NCI-H1048 (cell line): Measurements from ENCODE around the gene SENP2.
"Not testable (repeated sequence)": the region's sequence is repeated elsewhere in the genome, so short reads cannot be mapped to it uniquely, and the experiment has no call there.

Source experiments
- DNase-seq: peaks from one replicate; lab custom pipeline; 2025; lab: John Stamatoyannopoulos, UW

The SENP2 gene

DNA sequence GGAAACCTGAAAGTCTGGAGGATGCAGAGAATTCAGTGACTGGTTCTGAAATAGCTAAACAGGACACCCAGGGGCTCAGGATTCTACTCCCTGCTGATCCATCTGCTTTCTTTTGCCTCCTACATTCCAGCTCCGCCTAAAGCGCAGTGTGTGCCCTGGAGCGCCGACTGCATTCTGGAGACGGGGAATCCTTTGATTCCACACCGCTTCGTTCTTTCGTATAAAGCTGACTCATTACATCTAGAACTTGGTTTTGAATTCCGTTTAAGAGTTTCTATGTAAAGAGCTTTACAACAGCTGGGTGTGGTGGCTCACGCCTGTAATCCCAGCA, 61.8 kb downstream of the SENP2 start:
- DNase-seq, result no peak

DNA sequence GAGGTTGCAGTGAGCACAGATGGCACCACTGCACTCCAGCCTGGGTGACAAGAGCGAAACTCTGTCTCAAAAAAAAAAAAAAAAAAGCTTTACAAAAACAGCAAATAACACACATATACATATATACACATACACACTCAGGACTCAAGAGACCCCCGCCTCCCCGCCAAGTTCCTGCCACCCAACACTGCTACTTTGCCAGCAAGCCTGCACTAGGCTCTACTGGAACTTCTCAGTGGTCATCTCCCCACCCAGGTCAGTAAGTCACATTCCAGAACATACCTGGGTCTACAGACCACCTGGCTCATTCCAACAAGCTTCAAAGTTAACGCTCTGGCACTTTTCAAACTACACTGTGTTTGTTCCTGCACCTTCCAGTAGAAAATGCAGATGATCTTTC, 62.3 kb downstream of the SENP2 start:
- no peak for DNase-seq

- no peak for DNase-seq
Measured at GRCh38 chr3:185649414-185649813, 63.3 kb downstream of the SENP2 start.

GRCh38 chr3:185651971-185652370, 65.9 kb downstream of the SENP2 start:
- no peak for DNase-seq

DNA sequence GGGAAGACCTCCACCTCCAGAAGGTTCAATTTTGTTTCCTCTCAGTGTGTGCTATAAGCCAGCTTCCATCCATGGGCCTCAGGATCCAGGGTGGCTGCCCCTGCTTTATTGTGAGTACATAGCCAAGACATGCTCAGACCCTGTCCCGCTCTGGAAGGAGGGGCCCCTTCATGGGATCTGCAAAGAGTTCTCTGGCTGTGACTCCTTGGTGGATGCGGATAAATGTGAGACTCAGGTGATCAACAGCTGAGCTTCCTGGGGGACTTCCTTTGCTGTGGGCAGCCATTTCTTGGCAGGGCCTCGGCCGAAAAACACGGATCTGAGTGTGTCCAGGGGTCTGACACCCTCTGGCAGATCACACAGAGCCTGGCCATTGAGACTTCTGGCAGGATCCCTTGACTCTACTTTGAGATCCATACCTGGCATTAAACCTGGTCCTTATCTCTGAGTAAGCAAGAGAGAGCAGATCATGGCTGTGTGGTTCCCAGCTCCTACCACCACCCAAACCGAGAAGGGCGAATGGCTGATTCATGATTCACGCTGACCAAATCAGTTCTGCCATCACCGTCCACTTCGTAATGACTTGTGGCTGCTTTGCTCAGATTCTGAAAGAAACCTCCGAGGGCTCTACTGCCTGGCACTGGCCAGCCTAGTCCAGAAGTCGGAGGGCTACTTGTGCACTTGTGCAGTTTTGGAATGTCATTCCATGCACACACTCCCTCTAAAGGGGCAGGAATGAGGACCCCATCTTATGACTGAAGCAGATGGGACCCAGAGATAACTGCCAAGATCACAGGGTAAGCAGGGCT, 68.1 kb downstream of the SENP2 start:
- no peak for DNase-seq

- no peak for DNase-seq
Measured at GRCh38 chr3:185654758-185655145, 68.7 kb downstream of the SENP2 start.

DNA sequence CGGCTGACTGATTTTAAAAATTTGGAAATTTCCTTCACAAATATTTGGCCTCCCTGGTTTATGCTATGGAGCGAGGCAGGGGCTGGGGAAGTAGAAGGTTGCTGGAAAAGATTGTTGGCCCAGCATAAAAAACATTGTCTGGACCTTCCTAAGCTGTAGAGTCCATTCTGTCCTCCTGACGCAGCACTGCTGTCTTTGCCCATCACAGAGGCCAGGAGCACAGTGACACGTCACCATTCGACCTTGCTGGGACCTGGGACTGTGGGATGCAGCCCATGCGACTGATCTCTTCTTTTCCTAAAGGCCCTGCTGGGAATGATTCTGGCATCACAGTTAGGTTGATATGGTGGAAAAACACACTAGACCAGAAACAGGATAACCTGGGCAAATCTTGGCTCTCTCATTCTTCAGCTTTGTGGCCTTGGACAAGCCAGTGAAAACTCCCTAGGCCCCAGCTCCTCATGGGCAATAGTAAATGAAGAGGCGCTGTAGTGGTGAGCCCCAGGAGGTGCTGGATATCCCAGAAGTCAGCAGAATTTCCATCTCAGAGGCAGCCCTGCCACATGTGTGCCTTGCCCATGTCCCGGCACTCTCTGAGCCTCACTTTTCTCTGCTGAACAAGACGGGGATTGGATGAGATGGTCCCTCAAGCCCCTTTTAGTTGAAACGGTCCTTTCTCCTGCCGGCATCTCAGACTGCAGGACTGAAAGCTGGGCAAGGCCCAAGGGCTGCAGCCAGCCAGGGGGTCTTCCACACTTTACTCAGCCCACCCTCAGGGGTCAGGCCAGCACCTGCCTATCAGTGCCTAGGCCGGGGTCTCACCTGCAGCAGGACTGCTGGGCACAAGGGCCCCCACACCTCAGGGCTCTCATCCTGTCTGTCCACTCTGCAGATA, 69.6 kb downstream of the SENP2 start:
- DNase-seq, result no peak

DNA sequence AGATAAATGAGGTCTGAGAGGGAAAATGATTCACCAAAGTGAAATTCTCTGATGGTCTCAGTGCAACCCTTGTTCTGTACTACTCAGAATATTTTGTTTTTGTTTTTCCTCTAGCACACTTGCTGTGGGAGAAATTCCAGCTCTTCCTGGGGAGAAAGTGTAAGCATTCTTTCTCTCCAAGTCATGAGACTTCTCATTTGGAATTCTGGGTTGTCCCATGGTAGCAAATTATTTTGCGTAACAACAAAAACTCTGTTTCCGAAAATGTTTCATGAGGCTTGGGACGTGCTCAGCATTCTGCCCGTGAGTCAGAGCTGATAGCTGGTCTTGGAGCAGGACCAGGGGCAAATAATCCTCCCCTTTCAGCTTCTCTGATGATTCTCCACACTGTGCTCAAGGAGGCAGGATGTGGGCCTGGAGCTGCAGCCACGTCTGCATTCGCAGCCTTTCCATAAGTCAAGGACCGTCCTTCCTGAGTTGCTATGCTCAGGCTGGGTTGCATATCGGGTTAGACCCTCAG, 70.3 kb downstream of the SENP2 start:
- DNase-seq, result no peak

- no peak for DNase-seq
Measured at GRCh38 chr3:185657211-185657610, 71.1 kb downstream of the SENP2 start.

GRCh38 chr3:185657691-185658503, 71.8 kb downstream of the SENP2 start:
- DNase-seq, result no peak

DNA sequence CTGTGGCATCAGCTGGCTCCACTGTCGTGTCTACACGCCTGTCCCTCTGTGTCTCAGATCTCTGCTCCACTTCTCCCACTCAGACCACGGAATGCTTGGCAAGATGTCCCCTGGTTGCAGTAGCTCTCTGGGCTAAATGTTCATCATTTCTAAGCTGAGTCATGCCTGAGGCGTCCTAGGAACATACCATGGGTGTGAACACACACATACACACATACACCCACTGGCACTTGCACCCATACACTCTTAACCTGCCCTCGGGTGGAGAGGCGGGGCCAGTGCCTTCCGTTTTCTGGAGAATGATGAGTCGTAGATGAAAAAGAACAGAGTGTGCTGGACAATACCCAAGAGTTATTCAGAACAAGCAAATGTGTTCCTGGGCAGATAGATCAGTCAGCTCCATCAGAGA, 72.4 kb downstream of the SENP2 start:
- DNase-seq, result no peak

GRCh38 chr3:185658943-185659342, 72.8 kb downstream of the SENP2 start:
- no peak for DNase-seq

DNA sequence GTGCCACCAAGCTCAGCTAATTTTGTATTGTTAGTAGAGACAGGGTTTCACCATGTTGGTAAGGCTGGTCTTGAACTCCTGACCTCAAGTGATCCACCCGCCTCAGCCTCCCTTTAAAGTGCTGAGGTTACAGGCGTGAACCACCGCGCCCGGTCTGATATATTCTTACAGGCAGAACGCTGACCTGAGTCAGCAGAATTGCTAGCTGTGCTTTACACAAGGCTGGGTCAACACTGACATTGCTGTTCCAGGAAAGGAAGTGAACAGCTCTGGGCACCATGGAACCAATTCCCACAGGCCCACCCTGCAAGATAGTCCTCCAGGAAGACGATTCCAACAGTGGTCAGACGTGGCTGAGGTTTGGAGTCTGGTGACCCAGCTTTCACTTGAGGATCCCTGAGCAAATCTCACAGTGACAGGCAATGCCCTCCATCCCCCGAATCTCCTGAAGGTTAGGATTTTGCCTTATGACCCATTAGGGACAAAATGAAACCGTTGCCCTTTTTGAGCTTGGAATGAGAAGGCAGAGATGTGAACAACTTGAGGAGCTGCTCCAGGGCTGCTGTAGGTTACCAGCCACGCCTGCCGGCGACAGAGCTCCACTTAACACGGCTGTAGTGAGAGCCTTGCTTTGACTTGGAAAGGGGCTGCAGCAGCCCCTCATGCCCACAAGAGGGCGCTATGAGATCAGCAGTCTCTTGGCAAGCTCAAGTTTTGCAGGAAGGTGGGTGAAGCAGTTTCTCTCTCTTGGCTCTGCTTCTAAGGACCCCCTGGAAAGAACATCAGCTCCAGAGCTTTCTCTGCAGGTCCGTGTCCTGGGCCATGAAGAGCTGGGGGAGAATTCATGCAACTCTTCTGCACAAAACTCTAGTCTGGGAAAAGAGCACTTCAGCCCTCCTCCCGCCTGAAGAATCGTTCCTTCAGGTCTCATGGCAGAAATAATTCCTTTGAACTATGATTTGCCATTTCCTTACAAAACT, 74.1 kb downstream of the SENP2 start:
- DNase-seq, result peak; percentile 6

DNA sequence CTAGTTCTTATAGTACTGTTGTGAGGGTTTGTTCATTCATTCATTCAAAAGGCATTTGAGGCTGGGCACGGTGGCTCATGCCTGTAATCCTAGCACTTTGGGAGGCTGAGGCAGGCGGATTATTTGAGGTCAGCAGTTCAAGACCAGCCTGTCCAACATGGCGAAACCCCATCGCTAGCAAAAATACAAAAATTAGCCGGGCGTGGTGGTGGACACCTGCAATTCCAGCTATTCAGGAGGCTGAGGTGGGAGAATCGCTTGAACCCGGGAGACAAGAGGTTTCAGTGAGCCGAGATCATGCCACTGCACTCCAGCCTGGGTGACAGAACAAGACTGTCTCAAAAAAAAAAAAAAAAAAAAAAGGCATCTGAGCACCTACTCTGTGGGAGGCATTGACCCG, 75.2 kb downstream of the SENP2 start:
- DNase-seq, result not testable (repeated sequence)

DNA sequence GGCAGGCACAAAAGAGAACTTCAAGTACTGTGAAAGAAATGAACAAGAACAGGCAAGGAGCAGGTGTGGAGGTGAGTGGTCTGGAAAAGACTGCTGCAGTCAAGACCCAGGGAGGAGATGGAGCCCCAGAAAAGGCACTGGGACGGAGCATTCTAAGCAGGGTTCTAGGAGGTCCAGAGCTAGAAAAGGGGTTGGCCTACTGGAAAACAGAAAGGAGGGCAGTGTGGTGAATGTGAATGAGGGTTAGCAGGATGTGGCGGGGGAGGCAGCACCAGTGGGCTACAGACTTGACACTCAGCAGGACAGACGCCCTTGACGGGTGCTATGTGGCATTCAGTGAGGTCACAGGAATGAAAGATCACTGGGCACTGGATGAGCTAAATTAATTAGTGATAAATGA, 75.7 kb downstream of the SENP2 start:
- no peak for DNase-seq

GRCh38 chr3:185663929-185664328, 77.8 kb downstream of the SENP2 start:
- no peak for DNase-seq

- no peak for DNase-seq
Measured at GRCh38 chr3:185667574-185667973, 81.5 kb downstream of the SENP2 start.

GRCh38 chr3:185677146-185677829, 91.2 kb downstream of the SENP2 start:
- peak; percentile 27 for DNase-seq

GRCh38 chr3:185678027-185678426, 91.9 kb downstream of the SENP2 start:
- no peak for DNase-seq

GRCh38 chr3:185680231-185680630, 94.1 kb downstream of the SENP2 start:
- DNase-seq, result no peak
